Measurements from ENCODE around the gene SHTN1. TPM values are rescaled to one million over a fixed set of nuclear protein-coding genes. Genes with fewer than 3 reads are reported as not detected.
A peak's percentile ranks its signal among the peaks of the same experiment; 100 is the strongest.

The SHTN1 gene
- total RNA-seq, 2 donors from 2014 or later: 3.2 to 4.8 TPM

- no peak for DNase-seq (ENCODE audit: low spot score)
- Histone ChIP-seq H3K27me3 (no peaks in the 10 kb centered on the region), H3K27ac (no peak overlapping the region), H3K36me3 (no peaks in the 10 kb centered on the region), H3K9me3 (no peaks in the 10 kb centered on the region), H3K4me1 (no peaks in the 10 kb centered on the region), H3K4me3 (no peak overlapping the region)
- TF ChIP-seq, protein P1, sequence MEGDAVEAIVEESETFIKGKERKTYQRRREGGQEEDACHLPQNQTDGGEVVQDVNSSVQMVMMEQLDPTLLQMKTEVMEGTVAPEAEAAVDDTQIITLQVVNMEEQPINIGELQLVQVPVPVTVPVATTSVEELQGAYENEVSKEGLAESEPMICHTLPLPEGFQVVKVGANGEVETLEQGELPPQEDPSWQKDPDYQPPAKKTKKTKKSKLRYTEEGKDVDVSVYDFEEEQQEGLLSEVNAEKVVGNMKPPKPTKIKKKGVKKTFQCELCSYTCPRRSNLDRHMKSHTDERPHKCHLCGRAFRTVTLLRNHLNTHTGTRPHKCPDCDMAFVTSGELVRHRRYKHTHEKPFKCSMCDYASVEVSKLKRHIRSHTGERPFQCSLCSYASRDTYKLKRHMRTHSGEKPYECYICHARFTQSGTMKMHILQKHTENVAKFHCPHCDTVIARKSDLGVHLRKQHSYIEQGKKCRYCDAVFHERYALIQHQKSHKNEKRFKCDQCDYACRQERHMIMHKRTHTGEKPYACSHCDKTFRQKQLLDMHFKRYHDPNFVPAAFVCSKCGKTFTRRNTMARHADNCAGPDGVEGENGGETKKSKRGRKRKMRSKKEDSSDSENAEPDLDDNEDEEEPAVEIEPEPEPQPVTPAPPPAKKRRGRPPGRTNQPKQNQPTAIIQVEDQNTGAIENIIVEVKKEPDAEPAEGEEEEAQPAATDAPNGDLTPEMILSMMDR (IDR thresholded peaks at IDR 0.05): no peak
Measured at GRCh38 chr10:116960066-116960776, 44.8 kb downstream of the SHTN1 start.

DNA sequence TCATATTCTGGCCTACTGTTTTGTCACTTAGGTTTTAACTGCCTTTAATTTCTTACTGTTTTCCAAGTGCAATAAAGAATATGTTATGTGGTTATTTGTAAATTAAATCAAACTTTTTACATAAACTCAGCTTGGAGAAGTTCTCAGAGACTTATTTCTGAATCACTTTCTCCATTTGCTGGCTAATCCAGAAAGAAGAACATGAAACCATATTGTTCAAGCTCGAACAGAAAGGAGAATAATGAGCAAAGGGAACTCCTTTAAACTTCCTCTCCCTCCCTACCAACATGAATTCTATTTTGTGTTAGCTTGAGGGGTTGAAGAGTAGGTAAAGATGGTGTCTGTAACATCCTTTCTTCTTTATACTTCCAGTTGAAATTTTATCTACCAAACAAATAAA is 52.3 kb downstream of the SHTN1 start:
- Histone ChIP-seq H3K4me3 (no peak overlapping the region), H3K36me3 (peaks cover 8% of the 10 kb centered on the region), H3K27ac (no peak overlapping the region), H3K4me1 (no peaks in the 10 kb centered on the region), H3K27me3 (no peaks in the 10 kb centered on the region), H3K9me3 (no peaks in the 10 kb centered on the region)
- no peak for DNase-seq (ENCODE audit: low spot score)
- TF ChIP-seq, protein P1 (IDR thresholded peaks at IDR 0.05): no peak

DNA sequence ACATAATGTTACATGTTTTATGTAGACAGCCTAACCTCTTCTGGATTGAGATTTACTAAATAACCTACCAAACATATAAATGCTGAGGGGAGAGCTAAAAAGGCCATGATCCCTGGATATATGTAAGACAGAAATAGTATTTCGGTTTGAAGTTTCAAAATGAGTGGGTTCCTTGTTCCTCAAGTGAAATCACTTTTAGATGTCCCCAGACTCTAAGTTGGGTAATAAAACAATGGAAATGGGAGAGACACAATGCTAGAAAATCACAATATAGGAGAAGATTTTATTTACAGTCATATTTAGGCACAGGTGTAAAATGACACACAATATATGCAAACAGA is 56.5 kb downstream of the SHTN1 start:
- Histone ChIP-seq H3K27ac (no peak overlapping the region), H3K4me1 (no peaks in the 10 kb centered on the region), H3K36me3 (peaks cover 8% of the 10 kb centered on the region), H3K9me3 (no peaks in the 10 kb centered on the region), H3K27me3 (no peaks in the 10 kb centered on the region), H3K4me3 (no peak overlapping the region)
- DNase-seq (ENCODE audit: low spot score): no peak
- TF ChIP-seq, protein P1 (IDR thresholded peaks at IDR 0.05): no peak

DNA sequence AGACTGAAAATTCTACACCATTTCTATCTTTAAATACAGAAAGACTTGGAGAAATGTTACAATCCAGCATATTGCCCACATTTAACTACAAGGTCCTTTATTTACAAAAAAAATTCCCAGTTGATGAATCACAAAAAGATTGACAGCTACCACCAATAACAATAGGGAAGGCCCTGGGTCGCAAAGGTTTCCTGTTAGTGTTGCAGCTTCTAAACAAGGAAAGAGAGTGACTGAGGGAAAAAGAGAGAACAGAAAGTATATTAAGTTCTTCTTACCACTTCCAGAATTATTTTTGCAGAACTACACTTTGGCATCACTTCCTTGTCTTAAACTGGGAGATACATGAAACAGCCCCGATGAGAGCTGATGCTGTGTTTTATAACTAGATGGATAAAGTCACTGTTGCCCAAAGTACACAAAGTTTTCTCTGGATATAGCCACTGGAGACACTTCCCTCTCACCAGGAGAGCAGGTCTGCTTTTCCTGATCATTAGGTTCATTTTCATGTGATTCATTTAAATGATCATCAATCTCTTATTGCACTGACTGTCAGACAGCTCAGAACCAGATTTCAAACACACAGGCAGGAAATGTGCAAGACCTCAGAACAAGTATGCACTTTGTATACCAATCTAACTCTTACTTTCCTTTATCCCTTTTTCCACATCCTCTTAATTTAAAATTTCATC is 57.0 kb downstream of the SHTN1 start:
- H3K27me3 ChIP-seq: no peaks in the 10 kb centered on the region
- TF ChIP-seq, protein P1 (IDR thresholded peaks at IDR 0.05): no peak
- no peak overlapping the region for H3K4me3 ChIP-seq
- no peak for DNase-seq (ENCODE audit: low spot score)
- H3K9me3 ChIP-seq: no peaks in the 10 kb centered on the region
- peaks cover 8% of the 10 kb centered on the region for H3K36me3 ChIP-seq
- H3K27ac ChIP-seq: peak overlapping the region in 1 of 2 donors; percentile 2
- H3K4me1 ChIP-seq: no peaks in the 10 kb centered on the region

DNA sequence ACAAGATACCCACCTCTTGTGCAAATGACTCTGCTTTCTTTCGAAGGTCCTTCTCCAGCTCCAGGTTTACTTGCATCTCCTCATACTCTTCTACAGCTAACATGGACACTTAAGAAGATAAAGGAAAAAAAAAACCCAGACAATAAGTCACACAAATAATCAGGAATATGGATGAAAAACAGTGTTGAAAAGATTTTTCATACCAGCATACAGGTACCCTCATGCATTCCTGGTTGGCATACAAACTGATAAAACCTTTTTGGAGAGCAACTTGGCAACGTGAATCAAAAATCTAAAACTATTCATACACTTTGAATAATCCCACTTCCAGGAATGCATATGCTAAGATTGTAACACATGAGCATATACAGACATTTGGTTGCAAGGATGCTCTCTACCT is 60.1 kb downstream of the SHTN1 start:
- Histone ChIP-seq H3K36me3 (peaks cover 6% of the 10 kb centered on the region), H3K27ac (no peak overlapping the region), H3K27me3 (no peaks in the 10 kb centered on the region), H3K4me3 (no peak overlapping the region), H3K4me1 (no peaks in the 10 kb centered on the region), H3K9me3 (no peaks in the 10 kb centered on the region)
- DNase-seq (ENCODE audit: low spot score): no peak
- TF ChIP-seq, protein P1 (IDR thresholded peaks at IDR 0.05): no peak

Data from right atrium auricular region (tissue), 2 donors.